ENCODE measurements around the gene CDC7. TPM values are rescaled to one million over a fixed set of nuclear protein-coding genes. Genes with fewer than 3 reads are reported as not detected.
"Not testable (repeated sequence)": the region's sequence is repeated elsewhere in the genome, so short reads cannot be mapped to it uniquely, and the experiment has no call there.

The CDC7 gene
- total RNA-seq, 1 donor from 2014 or later, result 1.2 TPM

GRCh38 chr1:91510754-91511153, 10.1 kb downstream of the CDC7 start:
- DNase-seq (ENCODE audit: low read depth in 2 of 2), result no peak

- DNase-seq (ENCODE audit: low read depth in 2 of 2), result peak; percentile 61 to 65
These were observed 10.7 kb downstream of the CDC7 start for GRCh38 chr1:91511386-91511785.

GRCh38 chr1:91513160-91513559, 12.5 kb downstream of the CDC7 start:
- DNase-seq (ENCODE audit: low read depth in 2 of 2), result peak; percentile 45 to 54

GRCh38 chr1:91513706-91514105, 13.1 kb downstream of the CDC7 start:
- DNase-seq (ENCODE audit: low read depth in 2 of 2), result no peak

GRCh38 chr1:91515994-91516393, 15.3 kb downstream of the CDC7 start:
- no peak for DNase-seq (ENCODE audit: low read depth in 2 of 2)

- DNase-seq (ENCODE audit: low read depth in 2 of 2), result not testable (repeated sequence)
These were observed 16.0 kb downstream of the CDC7 start for GRCh38 chr1:91516605-91517004.

- not testable (repeated sequence) for DNase-seq (ENCODE audit: low read depth in 2 of 2)
These were observed 18.5 kb downstream of the CDC7 start for GRCh38 chr1:91519167-91519566.

- no peak for DNase-seq (ENCODE audit: low read depth in 2 of 2)
These were observed 20.4 kb downstream of the CDC7 start for GRCh38 chr1:91520942-91521507.

GRCh38 chr1:91523482-91523881, 22.8 kb downstream of the CDC7 start:
- no peak for DNase-seq (ENCODE audit: low read depth in 2 of 2)

GRCh38 chr1:91526496-91526895, 25.8 kb downstream of the CDC7 start:
- no peak for DNase-seq (ENCODE audit: low read depth in 2 of 2)

GRCh38 chr1:91527266-91527765, 26.7 kb downstream of the CDC7 start:
- no peak for DNase-seq (ENCODE audit: low read depth in 2 of 2)

- no peak for DNase-seq (ENCODE audit: low read depth in 2 of 2)
These were observed 27.1 kb downstream of the CDC7 start for GRCh38 chr1:91527781-91528180.

GRCh38 chr1:91529856-91530255, 29.2 kb downstream of the CDC7 start:
- peak; percentile 47 to 73 for DNase-seq (ENCODE audit: low read depth in 2 of 2)

GRCh38 chr1:91533361-91534024, 32.8 kb downstream of the CDC7 start:
- no peak for DNase-seq (ENCODE audit: low read depth in 2 of 2)

- DNase-seq (ENCODE audit: low read depth in 2 of 2), result no peak
These were observed 34.8 kb downstream of the CDC7 start for GRCh38 chr1:91535441-91535840.

- no peak for DNase-seq (ENCODE audit: low read depth in 2 of 2)
These were observed 36.8 kb downstream of the CDC7 start for GRCh38 chr1:91537281-91537986.

GRCh38 chr1:91537987-91538304, 37.3 kb downstream of the CDC7 start:
- no peak for DNase-seq (ENCODE audit: low read depth in 2 of 2)

GRCh38 chr1:91540910-91541309, 40.3 kb downstream of the CDC7 start:
- DNase-seq (ENCODE audit: low read depth in 2 of 2), result no peak

GRCh38 chr1:91541918-91542533, 41.4 kb downstream of the CDC7 start:
- peak in 1 of 2 donors; percentile 70 for DNase-seq (ENCODE audit: low read depth in 2 of 2)

- DNase-seq (ENCODE audit: low read depth in 2 of 2), result peak in 1 of 2 donors; percentile 42
These were observed 45.1 kb downstream of the CDC7 start for GRCh38 chr1:91545506-91546300.

GRCh38 chr1:91546301-91546581, 45.6 kb downstream of the CDC7 start:
- no peak for DNase-seq (ENCODE audit: low read depth in 2 of 2)

GRCh38 chr1:91546876-91547275, 46.2 kb downstream of the CDC7 start:
- no peak for DNase-seq (ENCODE audit: low read depth in 2 of 2)

Data from lung microvascular endothelial cell (primary cell).